NCI-H2107 treated with DMSO at 0.1 percent for 48 hours (cell line): ENCODE data around the gene HIF1AN.
"Not testable (repeated sequence)": the region's sequence is repeated elsewhere in the genome, so short reads cannot be mapped to it uniquely, and the experiment has no call there.

Source experiments
- DNase-seq: peaks from one replicate; lab custom pipeline; 2025; ENCODE audit not compliant: unreplicated experiment; lab: John Stamatoyannopoulos, UW

The HIF1AN gene

DNA sequence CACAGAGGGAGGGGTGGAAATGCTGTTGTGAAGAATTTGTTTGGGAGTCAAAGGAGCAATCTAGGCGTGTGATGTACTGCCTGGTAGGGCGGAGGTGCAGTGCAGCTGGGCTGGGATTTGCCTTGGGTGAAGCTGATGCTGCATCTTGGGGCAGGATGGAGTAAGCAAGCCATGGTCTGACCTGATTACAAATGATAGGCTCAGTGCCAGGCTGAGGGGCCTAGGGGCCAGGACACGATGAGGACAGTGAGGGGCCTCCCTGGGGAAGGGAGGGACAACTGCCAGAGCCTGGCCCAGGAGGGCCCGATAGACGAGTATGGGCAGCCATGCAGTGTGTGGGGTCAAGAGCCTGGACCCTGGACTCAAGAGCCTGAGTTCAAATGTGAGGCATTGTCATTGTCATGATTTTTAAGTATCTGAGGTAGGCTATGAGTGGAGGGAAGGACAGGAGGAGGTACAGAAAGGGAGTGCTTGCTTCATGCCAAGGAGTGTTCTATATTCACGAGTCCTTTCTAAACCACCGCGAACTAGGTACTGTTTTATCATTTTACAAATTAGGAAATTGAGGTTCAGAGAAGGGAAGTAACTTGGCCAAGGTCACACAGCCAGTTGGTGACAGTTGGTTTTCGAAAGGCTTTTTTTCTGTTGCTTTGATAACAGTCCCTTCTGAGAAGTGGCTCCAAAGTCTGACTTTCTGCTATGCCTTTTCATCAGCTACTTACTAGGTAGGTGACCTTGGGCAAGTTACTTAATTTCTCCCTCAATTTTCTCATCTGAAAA lies 29.7 kb downstream of the HIF1AN start:
- no peak for DNase-seq

GRCh38 chr10:100566561-100566960 lies 30.8 kb downstream of the HIF1AN start:
- no peak for DNase-seq

- DNase-seq: no peak
Observed at GRCh38 chr10:100567249-100567648, 31.5 kb downstream of the HIF1AN start.

- DNase-seq: no peak
Observed at GRCh38 chr10:100567826-100568225, 32.1 kb downstream of the HIF1AN start.

GRCh38 chr10:100568912-100569311 lies 33.2 kb downstream of the HIF1AN start:
- no peak for DNase-seq

DNA sequence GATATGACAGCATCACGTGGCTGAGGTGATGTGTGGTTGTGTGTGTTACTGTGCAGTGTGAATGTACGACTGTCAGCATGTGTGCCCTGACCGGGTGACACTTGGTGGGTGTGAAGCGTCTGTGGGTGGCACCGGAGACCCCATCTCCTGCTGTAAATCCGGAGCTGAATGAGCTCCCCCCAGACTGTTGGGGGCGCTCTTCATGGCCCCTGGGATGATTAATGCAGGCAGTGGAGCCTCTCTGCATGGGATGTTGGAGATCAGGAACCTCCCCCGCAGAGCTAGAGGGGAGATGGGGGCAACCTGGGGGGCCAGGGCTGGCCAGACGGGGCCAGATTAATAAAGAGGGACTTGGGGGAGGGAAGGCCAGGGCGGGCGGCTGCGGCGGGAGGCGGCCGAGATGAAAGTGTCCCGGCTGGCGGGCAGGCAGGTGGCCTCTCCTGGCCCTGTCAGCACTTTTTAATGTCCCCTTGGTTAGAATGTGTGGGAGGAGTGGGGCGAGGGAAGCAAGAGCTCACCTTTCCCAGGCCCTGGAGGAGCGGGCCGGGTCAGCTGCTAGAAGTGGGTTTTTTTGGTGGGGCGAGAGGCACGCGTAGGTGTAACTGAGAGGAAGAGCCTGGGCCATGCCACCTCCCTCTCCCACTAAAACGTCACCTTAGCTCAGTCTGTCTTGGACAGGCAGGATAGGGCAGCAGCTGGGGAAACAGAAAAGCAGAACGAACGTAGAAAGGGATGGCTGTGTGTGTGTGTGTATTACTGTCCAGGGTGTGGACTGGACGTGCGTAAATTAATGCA lies 34.1 kb downstream of the HIF1AN start:
- DNase-seq: no peak

DNA sequence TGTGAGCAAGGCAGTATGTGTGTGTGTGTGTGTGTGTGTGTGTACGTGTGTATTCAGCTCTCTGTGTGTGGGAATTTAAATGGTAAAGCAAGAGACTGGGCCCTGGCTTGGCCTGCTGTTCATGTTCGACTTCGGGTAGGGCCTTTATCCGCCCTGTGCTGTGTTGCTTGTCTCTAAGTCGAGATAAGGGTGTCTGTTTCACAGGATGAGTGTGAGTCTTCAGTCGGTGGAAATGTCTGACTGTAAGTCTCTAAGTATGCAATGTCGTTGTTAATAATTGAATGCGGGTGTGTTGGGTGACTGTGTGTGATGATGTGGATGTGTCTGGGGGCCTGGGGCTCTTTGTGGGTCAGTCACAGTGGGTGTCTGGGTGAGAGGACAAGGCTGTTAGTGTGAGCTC lies 34.8 kb downstream of the HIF1AN start:
- DNase-seq: no peak

- no peak for DNase-seq
Observed at GRCh38 chr10:100571084-100571856, 35.5 kb downstream of the HIF1AN start.

GRCh38 chr10:100575146-100575545 lies 39.4 kb downstream of the HIF1AN start:
- not testable (repeated sequence) for DNase-seq

DNA sequence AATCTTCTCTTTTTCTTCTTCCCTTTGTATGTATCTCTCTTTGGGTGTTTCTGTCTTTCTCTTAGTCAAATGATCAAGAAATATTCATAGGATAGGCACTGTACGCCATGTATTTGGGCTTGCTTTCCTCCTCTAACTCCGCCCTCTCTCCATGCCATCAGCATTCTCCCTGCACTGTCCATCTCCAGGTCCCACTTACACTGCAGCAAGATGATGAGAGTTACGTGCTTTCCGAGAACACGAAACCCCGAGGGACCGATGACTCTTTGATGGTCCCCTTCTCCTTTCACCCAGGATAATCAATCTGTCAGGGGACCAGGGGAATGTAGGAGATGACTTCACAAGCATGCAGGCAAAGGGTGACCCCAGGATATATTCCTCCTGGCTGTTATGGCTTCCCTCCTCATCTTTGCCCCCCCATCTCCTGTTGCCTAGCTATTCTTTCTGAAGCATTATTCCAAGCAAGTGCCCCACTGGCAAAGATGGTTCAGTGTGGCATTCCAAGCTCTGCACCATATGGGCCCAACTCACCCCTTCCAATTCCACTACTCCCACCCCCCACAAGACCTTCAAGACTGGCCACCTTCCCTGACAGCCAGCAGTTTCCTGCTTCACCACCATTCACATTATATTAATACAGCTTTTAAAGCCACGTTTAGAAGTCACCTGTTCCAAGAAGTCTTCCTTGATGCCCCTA lies 40.0 kb downstream of the HIF1AN start:
- no peak for DNase-seq

GRCh38 chr10:100576282-100576635 lies 40.5 kb downstream of the HIF1AN start:
- no peak for DNase-seq

GRCh38 chr10:100579261-100580090 lies 43.7 kb downstream of the HIF1AN start:
- no peak for DNase-seq

GRCh38 chr10:100586959-100587358 lies 51.2 kb downstream of the HIF1AN start:
- no peak for DNase-seq

DNA sequence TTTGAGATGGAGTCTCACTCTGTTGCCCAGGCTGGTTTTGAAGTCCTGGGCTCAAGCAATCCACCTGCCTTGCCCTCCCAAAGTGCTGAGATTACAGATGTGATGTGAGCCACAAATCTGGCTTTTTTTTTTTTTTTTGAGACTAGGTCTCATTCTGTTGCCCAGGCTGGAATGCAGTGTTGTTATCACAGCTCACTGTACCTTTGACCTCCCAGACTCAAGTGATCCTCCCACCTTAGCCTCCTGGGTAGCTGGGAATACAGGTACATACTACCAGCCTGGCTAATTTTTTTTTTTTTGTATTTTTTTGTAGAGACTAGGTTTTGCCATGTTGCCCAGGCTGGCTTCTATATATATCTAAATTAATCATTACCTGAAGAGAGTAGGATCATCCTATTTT lies 62.4 kb downstream of the HIF1AN start:
- no peak for DNase-seq

GRCh38 chr10:100600218-100600617 lies 64.5 kb downstream of the HIF1AN start:
- DNase-seq: no peak

DNA sequence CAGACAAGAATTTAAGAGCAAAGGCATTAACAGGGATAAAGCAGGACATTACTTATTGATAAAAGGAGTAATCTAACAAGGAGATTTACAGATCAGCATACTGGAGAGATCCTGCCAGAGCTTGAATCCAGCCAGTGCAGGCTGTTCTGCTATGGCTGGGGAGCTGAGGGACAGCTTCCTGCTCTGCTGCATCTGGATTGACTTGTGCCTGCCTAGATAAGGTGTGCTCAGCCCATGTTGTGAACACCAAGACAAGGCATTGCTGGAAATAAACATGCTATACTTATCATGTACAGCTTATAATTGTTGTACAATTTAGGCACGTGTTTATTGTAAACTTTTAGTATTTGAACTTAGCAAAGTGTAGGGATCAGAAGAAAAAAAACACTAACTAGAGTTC lies 71.7 kb downstream of the HIF1AN start:
- no peak for DNase-seq
